ENCODE data around the gene SLC25A41.
A peak's percentile ranks its signal among the peaks of the same experiment; 100 is the strongest.
"Not testable (repeated sequence)": the region's sequence is repeated elsewhere in the genome, so short reads cannot be mapped to it uniquely, and the experiment has no call there.

Gene SLC25A41

DNA sequence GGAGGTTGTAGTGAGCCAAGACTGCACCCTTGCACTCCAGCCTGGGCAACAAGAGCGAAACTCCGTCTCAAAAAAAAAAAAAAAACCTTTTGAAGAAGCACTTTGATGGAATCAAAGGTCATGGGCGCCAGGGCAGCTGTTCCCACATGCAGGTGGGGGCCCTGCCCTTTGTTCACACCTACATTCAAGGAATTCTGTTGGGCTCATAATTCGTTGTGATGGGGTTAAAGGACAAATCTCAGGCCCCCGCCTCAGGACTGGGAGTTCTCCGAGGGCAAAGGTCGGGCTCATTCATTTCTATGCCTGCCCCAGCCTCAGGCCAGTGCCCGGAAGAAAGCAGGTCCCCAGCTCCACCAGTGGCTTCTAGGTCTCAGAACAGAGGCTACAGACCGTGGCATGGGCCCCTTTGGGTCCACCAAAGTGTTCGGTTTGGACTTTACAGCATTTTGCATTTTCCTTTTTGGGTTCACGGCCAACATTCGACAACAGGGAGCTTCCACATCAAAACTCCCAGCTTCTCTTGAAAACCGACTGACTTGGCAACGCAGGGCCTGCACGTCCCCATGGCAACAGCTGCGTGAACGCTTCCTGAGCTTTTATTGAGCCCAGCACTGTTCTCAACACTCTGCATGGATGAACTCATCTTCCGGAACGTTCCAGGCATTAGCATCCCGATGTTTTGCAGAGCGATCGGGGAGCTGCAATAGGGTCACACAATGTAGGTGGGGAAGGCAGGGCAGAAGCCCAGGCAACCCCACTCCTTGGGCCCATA, 30.5 kb downstream of the SLC25A41 start:
- peak in 1 of 2 experiments; percentile 16 for DNase-seq

DNA sequence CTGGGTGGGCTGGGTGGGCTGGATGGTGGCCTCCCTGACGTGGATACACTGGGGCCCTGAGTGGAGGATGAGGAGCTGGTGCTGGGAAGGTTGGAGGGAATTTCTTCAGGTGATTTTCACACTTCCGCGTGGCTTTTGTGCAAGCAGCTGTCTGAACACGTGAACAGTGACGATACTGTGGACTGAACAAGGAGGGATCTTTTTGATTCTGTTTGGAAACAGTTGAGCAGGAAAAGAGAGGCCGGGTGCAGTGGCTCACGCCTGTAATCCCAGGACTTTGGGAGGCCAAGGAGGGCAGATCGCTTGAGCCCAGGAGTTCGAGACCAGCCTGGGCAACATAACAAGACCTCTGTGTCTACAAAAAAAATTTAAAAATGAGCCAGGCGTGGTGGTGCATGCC, 31.5 kb downstream of the SLC25A41 start:
- no peak for DNase-seq

DNA sequence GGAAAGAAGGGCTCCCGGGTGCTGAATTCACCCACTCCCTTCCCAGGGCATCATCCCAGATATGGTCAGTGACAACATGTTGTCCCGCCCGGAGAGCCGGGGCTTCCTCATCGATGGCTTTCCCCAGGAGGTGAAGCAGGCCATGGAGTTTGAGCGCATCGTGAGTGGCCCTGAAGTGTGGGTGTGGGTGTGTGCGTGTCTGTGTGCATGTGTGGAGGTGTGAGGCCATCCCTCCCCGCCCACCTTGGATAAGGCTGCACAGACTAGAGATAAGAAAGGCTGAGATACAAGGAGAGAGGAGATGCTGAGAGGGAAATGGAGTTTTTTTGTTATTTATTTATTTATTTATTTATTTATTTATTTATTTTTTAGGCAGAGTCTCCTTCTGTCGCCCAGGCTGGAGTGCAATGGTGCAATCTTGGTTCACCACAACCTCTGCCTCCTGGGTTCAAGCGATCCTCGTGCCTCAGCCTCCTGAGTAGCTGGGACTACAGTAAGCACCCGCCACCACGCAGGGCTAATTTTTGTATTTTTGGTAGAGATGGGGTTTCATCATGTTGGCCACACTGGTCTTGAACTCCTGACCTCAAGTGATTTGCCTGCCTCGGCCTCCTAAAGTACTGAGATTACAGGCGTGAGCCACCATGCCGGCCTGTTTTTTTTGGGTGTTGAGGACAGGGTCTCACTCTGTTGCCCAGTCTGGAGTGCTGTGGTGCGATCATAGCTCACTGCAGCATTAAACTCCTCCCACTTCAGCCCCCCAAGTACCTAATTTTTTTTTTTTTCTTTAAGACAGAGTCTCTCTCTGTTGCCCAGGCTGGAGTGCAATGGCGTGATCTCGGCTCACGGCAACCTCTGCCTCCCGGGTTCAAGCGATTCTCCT, 33.3 kb downstream of the SLC25A41 start:
- not testable (repeated sequence) for DNase-seq

DNA sequence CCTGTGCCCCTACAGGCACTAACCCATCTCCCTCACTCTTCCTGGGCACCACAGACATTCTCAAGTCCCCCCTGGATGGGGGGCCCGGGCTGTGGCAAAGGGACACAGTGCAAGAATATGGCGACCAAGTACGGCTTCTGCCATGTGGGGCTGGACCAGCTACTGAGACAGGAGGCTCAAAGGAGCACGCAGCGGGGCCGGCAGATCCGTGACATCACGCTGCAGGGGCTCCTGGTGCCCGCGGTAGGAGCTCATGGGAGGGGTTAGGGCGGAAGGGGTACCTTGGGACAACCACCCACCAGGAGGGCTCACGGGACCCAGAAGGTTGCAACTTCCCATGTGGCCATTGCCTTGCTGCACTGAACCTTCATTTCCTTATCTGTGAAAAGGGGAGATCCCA, 37.3 kb downstream of the SLC25A41 start:
- no peak for DNase-seq

DNA sequence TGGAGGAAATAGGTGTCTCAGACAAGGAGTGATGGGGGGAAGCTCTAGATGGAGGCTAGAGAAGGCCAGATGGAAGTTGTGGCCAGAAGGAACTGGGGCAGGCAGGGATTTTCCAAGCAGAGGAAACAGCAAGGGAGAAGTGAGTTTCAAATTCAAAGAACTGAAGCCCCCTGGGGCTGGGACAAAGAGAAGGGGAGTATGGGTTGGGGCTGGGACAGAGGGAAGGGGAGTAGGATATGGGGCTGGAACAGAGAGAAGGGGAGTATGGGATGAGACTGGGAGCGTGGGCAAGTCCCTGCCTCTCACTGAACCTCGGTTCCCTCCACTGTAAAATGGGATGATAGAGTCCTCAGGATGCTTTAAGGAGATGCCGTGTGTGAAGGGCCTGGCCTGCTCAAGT, 38.7 kb downstream of the SLC25A41 start:
- no peak for DNase-seq

DNA sequence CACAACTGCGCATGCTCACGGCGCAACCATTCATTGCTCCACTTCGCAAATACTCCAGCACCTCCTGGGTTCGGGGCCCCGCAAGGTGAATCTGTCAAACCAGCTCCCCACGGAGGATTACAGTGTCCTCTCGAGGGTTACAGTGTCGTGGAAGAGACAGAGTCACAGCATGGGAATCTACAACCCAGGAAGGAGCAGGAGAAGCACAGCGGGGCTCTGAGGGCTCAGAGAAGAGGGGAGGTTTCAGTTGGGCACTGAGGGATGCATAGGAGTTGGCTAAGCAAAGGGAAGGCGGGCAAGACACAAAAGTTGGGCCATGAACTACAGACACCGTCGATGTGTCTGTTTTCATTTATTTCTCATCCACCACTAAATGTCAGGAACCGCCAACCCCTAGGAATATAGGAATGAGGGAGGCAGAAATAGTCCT, 39.6 kb downstream of the SLC25A41 start:
- no peak for DNase-seq

DNA sequence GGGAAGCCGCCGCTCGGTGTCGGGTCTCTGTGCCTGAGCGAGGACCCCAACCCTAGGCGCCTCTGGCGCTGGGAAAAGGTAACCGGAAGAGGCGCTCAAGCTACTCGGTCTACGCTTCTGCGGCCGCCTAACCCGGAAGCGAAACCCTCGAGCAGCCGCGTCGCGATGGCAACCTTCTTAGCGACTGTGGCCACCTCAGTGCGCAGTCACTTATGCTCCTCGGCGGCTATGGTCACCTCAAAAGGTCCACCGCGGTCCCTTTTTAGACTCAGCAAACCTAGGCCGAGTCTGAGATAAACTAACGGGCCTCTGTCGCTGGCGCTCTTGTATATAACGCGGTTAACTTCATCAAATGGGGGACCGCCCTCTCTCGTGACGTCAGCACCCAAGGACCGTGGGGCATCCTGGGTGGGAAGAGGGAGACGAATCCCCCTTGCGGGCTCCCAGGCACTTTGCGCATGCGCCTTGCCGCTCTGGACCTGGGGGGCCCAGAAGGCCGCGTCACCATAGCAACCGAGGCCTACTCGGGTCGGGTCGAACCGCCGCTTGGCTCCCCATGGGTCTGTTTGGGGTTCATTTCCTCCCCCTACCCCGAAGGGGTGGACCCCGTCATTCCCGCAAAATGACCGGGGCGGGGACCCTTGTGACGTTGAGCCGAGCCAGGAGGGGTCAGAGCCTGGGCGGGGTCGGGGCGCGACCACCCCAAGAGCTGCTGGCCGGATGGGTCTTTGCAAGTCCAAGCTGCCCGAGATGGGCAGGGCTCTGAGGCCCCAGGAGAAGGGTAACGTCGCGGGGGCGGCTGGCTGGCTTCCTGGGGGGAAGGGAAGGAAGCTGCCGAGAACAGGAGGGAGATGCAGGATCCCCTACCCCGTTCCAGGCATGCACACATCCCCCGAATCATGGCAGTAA, 40.2 kb downstream of the SLC25A41 start, which contains the start of gene GTF2F1:
GTF2F1 (minus strand) TSS at position 91 of the 909 bp plus-strand sequence. CDS start 169 bp downstream, outside the sequence.
- DNase-seq, result peak; percentile 61 to 91

DNA sequence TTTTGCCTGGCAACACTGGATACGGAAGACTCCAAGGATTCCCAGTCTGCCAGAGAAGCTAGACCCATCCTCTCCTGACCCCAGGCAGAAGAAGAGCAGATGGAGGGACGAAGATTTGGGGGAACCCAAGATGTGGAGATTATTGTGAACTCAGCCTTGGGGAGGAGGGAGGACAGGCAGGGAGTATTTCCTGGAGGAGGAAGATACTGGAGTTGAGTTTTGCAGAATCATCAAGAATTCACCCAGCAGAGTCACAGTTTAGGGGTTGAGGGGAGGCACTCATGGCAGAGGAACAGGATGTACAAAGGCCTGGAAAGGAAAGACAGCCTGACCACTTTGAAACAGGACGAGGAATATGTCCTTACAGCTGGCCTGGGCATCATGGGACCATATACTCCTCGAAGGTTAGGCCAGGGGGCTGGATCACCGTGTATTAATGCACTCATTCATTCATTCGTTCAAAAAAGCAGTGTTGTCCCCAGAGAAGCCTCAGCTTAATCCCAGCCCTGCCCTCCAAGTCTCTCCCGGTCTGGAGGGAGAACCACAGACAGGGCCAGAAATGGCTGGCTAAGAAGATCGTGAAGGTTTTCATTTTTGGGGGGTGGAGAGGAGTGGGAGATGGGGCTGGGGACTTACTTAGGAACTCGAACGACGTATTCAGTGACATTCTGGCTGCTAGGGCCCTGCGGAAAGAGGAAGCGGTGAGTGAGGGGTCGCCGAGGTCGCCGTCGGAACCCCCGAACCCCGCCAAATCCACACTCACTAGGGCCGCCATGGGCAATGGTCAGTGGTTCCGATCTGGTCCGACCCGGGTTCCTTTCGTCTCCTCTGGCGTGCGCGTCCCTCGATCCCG, 41.1 kb downstream of the SLC25A41 start:
- no peak for DNase-seq

DNA sequence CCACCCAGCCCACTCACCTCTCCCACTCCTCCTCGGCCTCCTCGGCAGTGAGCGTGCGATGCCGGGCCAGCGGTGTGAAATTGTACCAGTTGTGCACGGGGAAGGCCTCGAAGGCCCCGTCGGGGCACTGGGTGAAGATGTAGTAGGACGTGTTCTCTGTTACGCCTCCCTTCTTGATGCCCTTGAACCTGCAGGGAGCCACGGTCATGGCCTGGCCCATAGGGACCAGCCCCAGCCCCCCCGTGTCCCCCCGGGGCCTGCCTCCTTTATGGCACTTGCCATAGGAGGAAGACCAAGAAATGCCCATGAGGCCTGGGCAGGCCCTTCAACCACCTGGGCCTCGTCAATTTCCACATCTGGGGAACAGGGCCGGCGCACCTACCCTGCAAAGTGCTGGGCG, 46.2 kb downstream of the SLC25A41 start:
- DNase-seq, result no peak

DNA sequence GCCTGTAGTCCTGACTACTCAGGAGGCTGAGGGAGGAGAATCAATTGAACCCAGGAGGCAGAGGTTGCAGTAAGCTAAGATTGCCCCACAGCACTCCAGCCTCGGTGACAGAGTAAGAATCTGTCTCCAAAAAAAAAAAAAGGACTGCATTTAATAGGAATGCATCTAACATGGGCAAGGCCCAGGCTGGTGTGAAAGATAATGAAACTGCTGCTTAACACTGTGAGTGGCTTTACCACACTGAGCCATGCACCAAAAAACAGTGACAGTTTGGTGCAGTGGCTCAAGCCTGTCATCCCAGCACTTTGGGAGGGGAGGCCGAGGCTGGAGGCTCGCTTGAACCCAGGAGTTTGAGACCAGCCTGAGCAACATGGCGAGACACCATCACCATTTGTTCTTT, 49.2 kb downstream of the SLC25A41 start:
- no peak for DNase-seq

DNA sequence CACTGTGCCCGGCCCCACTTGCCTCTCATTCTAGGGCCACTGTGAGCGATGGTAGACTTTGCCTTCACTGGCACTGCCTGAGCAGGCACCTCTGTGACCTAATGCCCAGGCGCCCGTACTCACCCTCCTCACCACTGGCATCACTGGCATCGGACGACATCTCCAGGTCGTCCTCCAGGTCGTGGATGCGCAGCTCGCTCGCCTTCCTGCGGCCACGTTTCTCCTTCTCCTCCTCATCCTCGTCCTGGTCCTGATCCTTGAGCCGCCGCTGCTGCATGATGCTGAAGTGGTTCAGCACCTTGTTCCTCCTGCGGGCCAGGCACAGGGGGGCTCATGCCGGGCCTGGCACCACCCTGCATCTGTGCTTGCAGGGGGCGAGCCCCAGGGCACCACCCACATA, 50.4 kb downstream of the SLC25A41 start:
- no peak for DNase-seq

DNA sequence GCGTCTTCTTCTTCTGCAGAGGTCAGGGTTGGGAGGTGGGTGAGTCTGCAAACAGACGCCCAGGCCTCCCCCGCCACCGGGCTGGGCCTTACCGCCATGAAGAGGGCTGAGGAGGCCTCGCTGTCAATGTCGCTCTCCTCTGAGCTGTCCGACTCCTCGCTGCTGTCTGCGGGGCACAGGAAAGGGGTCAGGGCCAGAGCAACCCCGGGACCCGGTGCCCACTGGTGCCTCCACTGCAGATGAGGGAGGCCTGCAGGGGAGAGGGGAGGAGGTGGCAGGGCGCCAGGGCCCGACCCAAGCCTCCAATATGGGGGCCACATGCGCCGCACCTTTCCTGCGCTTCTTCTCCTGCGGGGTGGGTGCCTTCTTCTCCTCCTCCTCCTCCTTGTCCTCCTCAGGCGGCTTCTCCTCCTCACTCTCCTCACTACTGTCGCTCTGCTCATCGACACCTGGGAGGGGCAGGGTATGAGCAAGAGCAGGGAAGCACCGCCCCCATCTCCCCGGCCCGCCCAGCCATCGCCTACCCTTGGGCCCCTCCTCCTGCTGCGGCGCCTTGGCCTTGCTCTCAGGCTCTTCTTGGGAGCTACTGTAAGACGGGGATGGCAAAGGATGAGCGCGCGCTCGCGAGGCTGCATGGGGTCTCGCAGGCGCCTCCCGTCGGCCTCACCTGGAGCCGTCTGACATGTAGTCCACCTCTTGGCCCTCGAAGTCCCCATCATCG, 52.4 kb downstream of the SLC25A41 start:
- DNase-seq, result no peak

DNA sequence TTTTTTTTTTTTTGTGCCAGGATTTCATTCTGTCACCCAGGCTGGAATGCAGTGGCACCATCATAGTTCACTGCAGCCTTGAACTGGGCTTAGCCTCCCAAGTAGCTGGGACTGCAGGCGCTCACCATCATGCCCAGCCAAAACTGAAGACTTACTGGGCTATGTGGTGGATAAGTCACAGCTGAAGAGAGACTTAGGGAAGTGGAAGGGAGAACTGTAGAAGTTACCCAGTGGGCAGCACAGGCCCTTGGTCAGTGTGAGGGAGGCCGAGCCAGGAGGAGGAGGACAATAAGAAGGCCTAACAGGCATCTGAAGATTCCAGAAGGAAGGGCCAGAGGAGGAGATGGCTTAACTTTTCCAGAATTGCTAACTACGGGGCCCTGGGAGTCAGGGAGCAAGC, 53.8 kb downstream of the SLC25A41 start:
- no peak for DNase-seq

DNA sequence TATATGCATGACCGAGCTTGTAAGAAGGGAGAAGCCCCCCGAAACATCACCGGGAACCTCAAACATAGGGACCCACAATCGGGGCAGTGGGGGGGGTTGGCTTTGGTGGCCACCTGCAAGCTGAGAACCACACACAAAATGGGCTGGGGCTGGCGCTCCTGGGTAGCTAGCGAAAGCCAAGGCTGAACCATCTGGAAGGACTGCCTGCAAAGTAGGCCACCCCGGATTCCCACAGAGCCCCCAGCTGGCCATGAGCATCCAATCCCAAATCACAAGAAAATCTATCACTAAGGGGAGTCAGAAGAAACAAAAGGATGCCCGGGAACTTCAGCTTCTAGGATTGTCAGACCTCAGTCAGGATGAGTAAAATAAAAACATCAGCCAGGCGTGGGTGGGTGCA, 55.1 kb downstream of the SLC25A41 start:
- DNase-seq, result peak; percentile 68 to 74

DNA sequence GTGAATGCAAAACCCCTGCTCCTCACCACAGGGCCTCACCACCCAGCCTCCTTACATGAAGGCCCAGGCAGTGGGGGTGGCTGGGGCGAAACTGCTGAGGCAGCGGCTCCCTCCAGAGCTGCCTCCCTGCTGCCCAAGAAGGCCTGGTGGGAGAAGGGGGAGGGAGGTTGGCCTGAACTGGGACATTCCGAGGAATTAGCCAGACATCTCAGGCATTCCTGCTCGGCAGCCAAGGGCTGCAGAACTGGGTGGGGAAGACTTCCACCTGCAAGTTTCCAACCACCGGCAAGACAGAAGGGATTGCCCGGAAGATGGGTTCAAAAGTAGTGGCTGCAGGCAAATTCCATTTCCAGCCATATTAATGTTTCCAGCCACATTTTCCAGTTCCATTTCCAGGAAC, 55.5 kb downstream of the SLC25A41 start:
- DNase-seq, result peak in 1 of 2 experiments; percentile 46

DNA sequence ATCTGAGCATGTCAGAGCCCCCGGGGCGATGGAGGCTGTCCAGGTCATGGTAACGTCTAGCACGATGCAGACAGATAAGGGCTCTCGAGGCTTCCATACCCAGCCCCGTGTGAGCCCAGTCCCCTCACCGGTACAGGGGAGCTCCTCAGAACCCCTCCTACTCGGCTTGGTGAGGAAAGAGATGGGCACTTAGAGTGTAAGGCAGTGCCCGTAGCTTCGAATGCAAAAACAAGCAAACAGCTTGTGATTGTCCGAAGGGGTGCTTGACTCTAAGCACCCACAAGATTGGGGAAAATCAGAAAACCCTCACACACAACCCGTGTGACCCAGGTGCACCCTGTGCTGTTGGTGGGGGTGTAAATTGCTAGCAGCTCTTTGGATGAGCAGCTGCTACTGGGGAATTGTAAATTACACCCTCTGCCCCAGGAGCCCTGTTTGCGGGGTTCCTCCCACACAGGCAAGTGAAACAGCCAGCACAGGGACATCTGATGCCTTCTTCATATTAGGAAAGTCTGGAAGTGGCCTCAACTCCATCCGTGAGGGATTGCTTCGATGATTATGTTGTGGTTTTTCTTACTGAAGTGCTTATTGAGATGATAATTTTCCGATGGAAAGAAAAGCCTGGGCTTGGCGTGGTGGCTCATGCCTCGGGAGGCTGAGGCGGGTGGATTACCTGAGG, 56.9 kb downstream of the SLC25A41 start:
- DNase-seq, result no peak
